K562 (cell line): ENCODE data around the gene LIMS3. TPM values are rescaled to one million over a fixed set of nuclear protein-coding genes. Genes with fewer than 3 reads are reported as not detected.
"Not testable (repeated sequence)": the region's sequence is repeated elsewhere in the genome, so short reads cannot be mapped to it uniquely, and the experiment has no call there.

Experiments used
- ATAC-seq: fragments of 200-7000 bp; cut with Tn5 transposase; 3 replicates; pipeline ENCODE4 v1.9.1; 2020; ENCODE audit warnings: moderate library complexity
- BruUV-seq: library from RNA; stranded (reverse); fragments of 400-500 nt; replicated peaks from 2 replicates; lab custom pipeline; 2021; lab: Mats Ljungman, UMichigan
- CTCF ChIA-PET: fragments of 300-600 bp; formaldehyde crosslinking; extraction: SDS; loops from one replicate; lab custom pipeline; 2021; ENCODE audit warnings: low intra/inter-chr PET ratio; lab: Yijun Ruan, JAX
- POLR2A ChIA-PET: fragments of 300-600, 350-650 bp; sonication (Branson Sonifier 250); formaldehyde crosslinking; extraction: SDS; loops from one replicate; lab custom pipeline; 2021; ENCODE audit warnings: antibody characterized with exemption, inconsistent platforms; lab: Yijun Ruan, JAX
- DNase-seq, 4 experiments: peaks; one replicate each; pipeline versions ENCODE4 v3.0.0 to v3.0.0-alpha.2; 2011 to 2018; ENCODE audit warnings: low spot score in 3 of 4, mixed read lengths in 3 of 4; ENCODE audit errors: extremely low read depth in 1 of 4
- FAIRE-seq: peaks from 2 replicates; lab custom pipeline; 2011; peaks lifted over from hg19 to GRCh38; lab: Jason Lieb, UNC
- H2AFZ ChIP-seq: 2 replicates; pipeline ENCODE4 v1.6.0; 2011; ENCODE audit warnings: low read depth, low read length, control low read depth, inconsistent platforms
- H3K27ac ChIP-seq: fragments of 200-600 bp; 3 replicates; pipeline ENCODE4 v1.8.0; 2011; ENCODE audit warnings: low read depth, mild to moderate bottlenecking, control low read depth, inconsistent platforms, low read length, moderate library complexity, mixed read lengths; ENCODE audit errors: extremely low read depth
- H3K27me3 ChIP-seq, 2 experiments: fragments of 300-600 bp in 1 of 2; 2 replicates in 1 of 2; 3 replicates in 1 of 2; pipeline versions ENCODE4 v1.6.0 to v1.8.0; 2011; ENCODE audit warnings: inconsistent platforms in 2 of 2, low read length in 2 of 2, mild to moderate bottlenecking in 1 of 2, mixed read lengths in 1 of 2, moderate library complexity in 1 of 2; ENCODE audit not compliant: control insufficient read depth in 2 of 2, insufficient read depth in 2 of 2
- H3K36me3 ChIP-seq: fragments of 300-600 bp; 3 replicates; pipeline ENCODE4 v1.8.0; 2011; ENCODE audit warnings: mild to moderate bottlenecking, low read length, inconsistent platforms; ENCODE audit not compliant: control insufficient read depth, insufficient read depth
- H3K4me1 ChIP-seq, 2 experiments: fragments of 200-600 bp in 1 of 2; replicated peaks in 1 of 2; 2 replicates in 1 of 2; 3 replicates in 1 of 2; pipeline versions ENCODE4 v1.5.1 to v1.8.0; 2011; ENCODE audit warnings: inconsistent platforms in 2 of 2, low read length in 2 of 2, mild to moderate bottlenecking in 1 of 2, mixed read lengths in 1 of 2, moderate library complexity in 1 of 2; ENCODE audit not compliant: control insufficient read depth in 2 of 2, insufficient read depth in 2 of 2
- H3K4me2 ChIP-seq: 2 replicates; pipeline ENCODE4 v1.6.1; 2011; ENCODE audit warnings: low read length, control low read depth, inconsistent platforms, mixed read lengths; ENCODE audit not compliant: insufficient read depth
- H3K4me3 ChIP-seq: fragments of 200-600 bp; sonication (generic), shearing (Covaris generic); 2 replicates; pipeline ENCODE4 v1.5.1; 2016; ENCODE audit warnings: control low read depth, inconsistent platforms
- H3K79me2 ChIP-seq: fragments of 200-600 bp; 3 replicates; pipeline ENCODE4 v1.8.0; 2011; ENCODE audit warnings: low read length, inconsistent platforms; ENCODE audit not compliant: control insufficient read depth, insufficient read depth
- H3K9ac ChIP-seq, 2 experiments: 2 replicates each; pipeline versions ENCODE4 v1.6.0 to v1.6.1; 2011; ENCODE audit warnings: low read depth in 2 of 2, low read length in 2 of 2, control low read depth in 1 of 2, inconsistent platforms in 1 of 2, mild to moderate bottlenecking in 1 of 2, mixed read lengths in 1 of 2; ENCODE audit not compliant: insufficient read depth in 1 of 2
- H3K9me1 ChIP-seq: one replicate; pipeline ENCODE4 v1.6.0; 2011; ENCODE audit warnings: inconsistent platforms, mild to moderate bottlenecking, low read length, moderate library complexity; ENCODE audit not compliant: control insufficient read depth, insufficient read depth
- H3K9me3 ChIP-seq: replicated peaks from 2 replicates; pipeline ENCODE4 v1.5.1; 2011; ENCODE audit warnings: low read depth, low read length, inconsistent platforms; ENCODE audit not compliant: control insufficient read depth, insufficient read depth
- H4K20me1 ChIP-seq: replicated peaks from 2 replicates; pipeline ENCODE4 v1.6.1; 2011; ENCODE audit warnings: low read length, inconsistent platforms, mixed read lengths; ENCODE audit not compliant: control insufficient read depth, insufficient read depth
- WGBS: fragments of 100-300 bp; shearing (Covaris generic); methylation state at CpG from one replicate; pipeline ENCODE4 v1.1.6; 2016; ENCODE audit warnings: low coverage, mixed read lengths; ENCODE audit not compliant: insufficient coverage; ENCODE audit errors: missing lambda C conversion rate; 5-methylcytosine and 5-hydroxymethylcytosine counted together
- in situ Hi-C: fragments of 300-500 bp; cut with MboI; formaldehyde crosslinking; loops from 4 replicates; pipeline ENCODE4 v1.15.0; 2018; ENCODE audit warnings: inconsistent platforms, mixed read lengths
- intact Hi-C: fragments of 100-400 bp; cut with micrococcal nuclease; formaldehyde crosslinking; loops from 2 replicates; pipeline ENCODE4 v1.14.2; 2022
- polyA plus RNA-seq, 8 experiments: library from polyadenylated mRNA; depleted of rRNA in 4 of 8; stranded (reverse) in 5 of 8; unstranded in 3 of 8; fragments of >200 nt; fragmentation: Nextera tagmentation in 2 of 8; fragmentation: Illumina TruSeq in 1 of 8; extraction: Ambion mirVana in 2 of 8; extraction: Trizol in 1 of 8; gene quantifications; 2 replicates each; pipeline versions ENCODE4 v1.2.1 to v1.2.3, GENCODE V29; 2011 to 2014; ENCODE audit warnings: inconsistent platforms in 1 of 8, missing spikeins in 1 of 8
- total RNA-seq, 7 experiments: library from RNA; depleted of rRNA in 6 of 7; stranded (reverse); fragments of >200 nt in 6 of 7; fragmentation: Illumina TruSeq in 2 of 7; extraction: Trizol in 2 of 7; gene quantifications; 2 replicates each; pipeline versions ENCODE4 v1.2.1 to v1.2.3, GENCODE V29; 2011 to 2021; ENCODE audit warnings: low replicate concordance in 1 of 7

LIMS3 gene
- total and polyA plus RNA-seq, 9 of the 15 experiments (the other 6 are each of a cell fraction or from before 2014, with no cell fraction given), result 0.36 to 4.5 (median 1.8) TPM

DNA sequence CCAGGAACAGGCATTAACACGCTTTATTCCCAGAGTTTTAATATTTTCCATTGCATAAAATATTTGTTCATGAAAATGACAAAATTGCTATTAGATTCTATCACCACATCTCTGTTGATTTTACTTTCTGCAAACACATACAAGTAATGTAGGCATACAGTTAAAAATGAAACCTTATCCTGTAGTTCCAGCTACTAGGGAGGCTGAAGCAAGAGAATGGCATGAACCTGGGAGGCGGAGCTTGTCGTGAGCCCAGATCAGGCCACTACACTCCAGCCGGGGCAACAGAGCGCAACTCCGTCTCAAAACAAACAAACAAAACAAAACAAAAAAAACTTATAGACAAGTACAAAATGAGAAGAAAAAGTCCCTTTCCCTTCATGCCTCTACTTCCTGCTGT is 38.0 kb downstream of the LIMS3 start:
- H4K20me1 ChIP-seq, H3K9me1 ChIP-seq, H3K9ac ChIP-seq, H3K9me3 ChIP-seq, intact Hi-C loops, H3K27me3 ChIP-seq, H3K4me3 ChIP-seq, CTCF ChIA-PET, H3K4me1 ChIP-seq, ATAC-seq, H3K4me2 ChIP-seq, H3K79me2 ChIP-seq, DNase-seq, FAIRE-seq, H2AFZ ChIP-seq, POLR2A ChIA-PET, H3K27ac ChIP-seq, H3K36me3 ChIP-seq, BruUV-seq: not testable (repeated sequence)
- in situ Hi-C loops, result loop anchor here (10.0 kb wide), 1 partner anchor 288 kb away; no protein-coding TSS in a partner anchor
- no CpG with 5 or more reads among the region's 6 CpGs for WGBS

DNA sequence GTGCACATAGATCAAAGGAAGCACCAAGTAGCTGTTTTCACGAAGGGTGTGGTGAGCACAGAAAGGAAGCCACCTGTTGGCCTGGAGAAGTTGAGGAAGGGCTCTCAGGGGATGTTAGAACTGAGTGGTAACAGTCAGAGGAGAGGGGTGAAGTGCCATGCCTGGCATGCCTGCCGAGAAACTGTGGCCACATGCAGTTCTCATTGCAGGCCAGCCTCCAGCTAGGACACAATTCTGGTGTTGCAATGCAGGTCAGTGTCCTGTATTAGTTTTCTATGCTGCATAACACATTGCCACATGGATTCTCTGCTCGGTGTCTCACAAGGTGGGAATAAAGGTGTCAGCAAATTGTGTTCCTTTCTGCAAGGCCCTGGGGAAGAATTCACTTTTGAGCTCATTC is 46.9 kb downstream of the LIMS3 start:
- H3K9ac ChIP-seq, ATAC-seq, CTCF ChIA-PET, in situ Hi-C loops, FAIRE-seq, H3K79me2 ChIP-seq, H3K36me3 ChIP-seq, BruUV-seq, H3K4me2 ChIP-seq, DNase-seq, H2AFZ ChIP-seq, H3K27ac ChIP-seq, POLR2A ChIA-PET, H3K9me3 ChIP-seq, H3K4me1 ChIP-seq, H3K27me3 ChIP-seq, H4K20me1 ChIP-seq, intact Hi-C loops, H3K9me1 ChIP-seq, H3K4me3 ChIP-seq: not testable (repeated sequence)
- WGBS, result no CpG with 5 or more reads among the region's 3 CpGs

DNA sequence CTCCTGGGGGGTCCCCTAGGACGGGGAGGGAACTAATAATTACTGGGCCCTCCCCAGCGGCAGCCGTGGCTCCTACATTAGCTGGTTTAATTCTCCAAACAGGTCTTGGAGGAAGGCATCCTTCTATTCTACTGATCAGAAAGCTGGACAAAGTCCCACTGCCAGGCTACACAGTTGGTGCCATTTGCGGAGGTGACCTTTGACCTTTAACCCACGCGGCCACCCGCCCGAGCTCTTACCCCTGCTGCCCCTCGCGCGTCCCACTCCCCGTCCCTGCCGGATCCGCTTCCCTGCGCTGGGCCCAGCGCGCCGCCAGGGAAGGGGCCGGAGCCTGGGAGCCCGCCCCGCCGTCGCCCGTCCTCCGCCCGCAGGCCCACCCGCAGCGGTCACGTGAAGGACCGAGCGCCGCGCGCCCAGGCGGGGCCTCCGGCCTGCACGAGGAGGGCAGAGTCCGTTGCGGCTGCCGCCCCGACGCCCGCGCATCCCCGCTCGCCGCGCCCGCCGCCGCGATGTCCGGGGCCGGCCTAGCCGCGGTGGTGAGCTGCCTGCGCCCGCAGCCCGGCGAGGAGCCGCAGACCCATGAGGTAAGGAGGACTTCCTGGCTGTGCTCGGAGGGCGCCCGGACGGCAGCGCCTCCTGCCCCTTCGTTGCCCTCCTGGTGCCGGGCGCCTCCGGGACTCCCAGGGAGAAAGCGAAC is 48.9 kb downstream of the LIMS3 start:
- H3K79me2 ChIP-seq, H3K27me3 ChIP-seq, H3K9ac ChIP-seq, H3K9me3 ChIP-seq, H3K4me3 ChIP-seq, ATAC-seq, DNase-seq, in situ Hi-C loops, H3K27ac ChIP-seq, H4K20me1 ChIP-seq, H3K4me2 ChIP-seq, H3K9me1 ChIP-seq, FAIRE-seq, BruUV-seq, intact Hi-C loops, POLR2A ChIA-PET, H3K4me1 ChIP-seq, H3K36me3 ChIP-seq, H2AFZ ChIP-seq, CTCF ChIA-PET: not testable (repeated sequence)
- WGBS, result no CpG with 5 or more reads among the region's 71 CpGs

DNA sequence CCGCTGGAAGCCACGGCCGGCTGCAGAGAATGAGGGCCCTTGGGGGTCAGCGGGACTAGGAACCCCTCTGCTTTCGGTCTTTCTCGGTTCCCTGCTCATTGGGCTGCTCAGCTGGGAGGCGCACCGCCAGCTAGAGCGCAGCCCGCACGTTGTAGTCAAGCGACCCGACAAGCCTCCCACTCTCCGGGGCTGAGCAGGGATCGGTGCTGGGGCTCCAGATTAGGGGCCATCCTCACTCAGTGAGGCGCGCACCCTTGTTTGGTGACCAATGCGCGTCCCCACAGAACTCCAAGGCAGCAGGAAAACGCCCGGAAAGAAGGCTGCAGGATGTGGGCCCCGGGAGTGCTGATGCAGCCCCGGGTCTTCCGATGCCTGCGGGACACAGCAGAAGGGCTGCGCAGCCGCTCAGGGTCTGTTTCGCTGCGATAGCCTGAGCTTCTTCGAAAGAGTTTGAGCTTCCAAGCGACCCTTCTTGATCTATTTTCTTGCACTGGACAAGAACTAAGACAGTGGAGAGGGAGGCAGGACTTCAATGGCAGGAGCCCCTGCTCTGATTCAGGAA is 49.6 kb downstream of the LIMS3 start:
- DNase-seq, H4K20me1 ChIP-seq, POLR2A ChIA-PET, H3K4me1 ChIP-seq, FAIRE-seq, H3K9ac ChIP-seq, H3K9me3 ChIP-seq, ATAC-seq, CTCF ChIA-PET, H3K4me2 ChIP-seq, H3K79me2 ChIP-seq, intact Hi-C loops, H3K27me3 ChIP-seq, in situ Hi-C loops, BruUV-seq, H3K36me3 ChIP-seq, H3K27ac ChIP-seq, H3K9me1 ChIP-seq, H2AFZ ChIP-seq, H3K4me3 ChIP-seq: not testable (repeated sequence)
- no CpG with 5 or more reads among the region's 31 CpGs for WGBS
